Fibroblast of skin of right quadriceps (primary cell): Measurements from ENCODE around the gene MPZL1.

Experiments
- DNase-seq: peaks from one replicate; pipeline ENCODE4 v3.0.0-alpha.2; 2013

Gene MPZL1

DNA sequence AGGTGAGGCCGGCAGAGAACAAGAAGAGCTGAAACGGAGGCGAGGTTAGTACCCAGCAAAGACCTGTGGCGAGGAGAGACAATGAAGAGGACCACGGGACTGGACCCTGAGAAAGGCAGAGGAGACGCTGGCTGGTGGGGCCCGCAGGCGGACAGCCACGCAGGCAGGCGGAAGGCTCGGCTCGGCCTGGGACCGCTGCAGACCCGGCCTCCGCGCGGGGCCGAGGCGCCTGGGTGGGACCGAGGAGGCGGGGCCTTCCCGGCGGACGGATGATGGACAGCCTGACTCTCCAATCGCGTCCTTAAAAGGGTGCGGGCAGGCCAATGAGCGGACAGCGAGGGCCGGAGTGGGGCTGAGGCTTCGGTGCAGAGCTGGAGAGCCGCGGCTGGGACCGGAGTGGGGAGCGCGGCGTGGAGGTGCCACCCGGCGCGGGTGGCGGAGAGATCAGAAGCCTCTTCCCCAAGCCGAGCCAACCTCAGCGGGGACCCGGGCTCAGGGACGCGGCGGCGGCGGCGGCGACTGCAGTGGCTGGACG lies at the start of gene MPZL1:
MPZL1 (plus strand) TSS at position 366 of the 535 bp plus-strand sequence. CDS start 170 bp downstream, outside the sequence.
- DNase-seq, result peak; percentile 94

GRCh38 chr1:167672831-167673230 lies 49.0 kb upstream of the MPZL1 start:
- DNase-seq, result no peak

GRCh38 chr1:167673265-167673664 lies 48.5 kb upstream of the MPZL1 start:
- no peak for DNase-seq

- DNase-seq, result no peak
Measured at GRCh38 chr1:167674156-167674555, 47.6 kb upstream of the MPZL1 start.

DNA sequence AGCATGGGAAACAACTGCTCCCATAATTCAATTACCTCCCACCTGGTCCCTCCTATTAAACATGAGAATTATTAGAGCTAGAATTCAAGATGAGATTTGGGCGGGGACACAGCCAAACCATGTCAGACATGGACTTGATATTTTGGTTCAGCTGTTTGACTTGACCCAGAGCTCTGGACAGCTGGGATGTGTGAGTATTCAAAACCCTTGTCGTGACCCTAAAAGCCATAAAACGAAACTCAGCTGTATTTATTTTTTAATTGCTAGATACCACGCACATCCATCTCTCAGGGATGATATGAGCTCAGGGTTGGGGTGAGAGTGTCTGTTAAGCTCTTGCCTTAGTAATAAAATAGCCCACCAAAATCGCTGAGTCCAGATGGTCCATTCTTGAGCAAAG lies 46.3 kb upstream of the MPZL1 start:
- DNase-seq, result no peak

DNA sequence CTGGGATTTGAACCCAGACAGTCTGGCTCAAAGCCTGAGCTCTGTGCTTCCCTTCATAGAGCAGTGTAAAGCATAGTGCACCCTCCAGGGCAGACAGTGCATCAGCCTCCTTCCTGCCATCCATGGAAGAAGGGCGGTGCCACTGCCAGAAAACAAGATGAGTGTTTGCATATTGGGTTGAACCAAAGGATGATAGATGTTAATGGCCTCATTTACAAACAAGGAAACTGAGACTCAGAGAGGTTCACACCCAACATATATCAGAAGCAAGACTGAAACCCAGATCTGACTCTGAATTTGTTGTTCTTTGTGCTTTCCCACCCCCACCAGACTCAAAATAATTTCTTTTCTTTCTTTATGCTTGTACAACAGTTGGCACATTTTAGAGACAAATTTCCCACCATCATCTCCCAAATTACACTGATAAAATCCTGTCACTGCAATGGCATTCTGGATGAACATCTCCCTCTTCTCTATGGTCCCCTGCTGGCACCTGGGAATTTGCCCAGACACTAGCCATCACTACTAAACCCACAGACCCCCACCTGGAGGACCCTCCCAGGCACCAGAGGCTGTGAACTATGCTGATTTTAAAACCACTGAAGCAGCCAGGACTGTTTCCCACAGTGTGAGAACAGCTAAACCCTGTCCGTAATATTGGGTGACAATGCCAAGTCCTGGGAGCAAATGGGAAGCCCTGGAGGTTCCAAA lies 45.4 kb upstream of the MPZL1 start:
- no peak for DNase-seq

GRCh38 chr1:167676916-167677848 lies 44.6 kb upstream of the MPZL1 start:
- DNase-seq, result no peak

- DNase-seq, result no peak
Measured at GRCh38 chr1:167678422-167678821, 43.4 kb upstream of the MPZL1 start.

GRCh38 chr1:167678838-167679237 lies 42.9 kb upstream of the MPZL1 start:
- no peak for DNase-seq

GRCh38 chr1:167679714-167680113 lies 42.1 kb upstream of the MPZL1 start:
- DNase-seq, result no peak

- no peak for DNase-seq
Measured at GRCh38 chr1:167681024-167681423, 40.8 kb upstream of the MPZL1 start.

- DNase-seq, result no peak
Measured at GRCh38 chr1:167681451-167682098, 40.2 kb upstream of the MPZL1 start.

DNA sequence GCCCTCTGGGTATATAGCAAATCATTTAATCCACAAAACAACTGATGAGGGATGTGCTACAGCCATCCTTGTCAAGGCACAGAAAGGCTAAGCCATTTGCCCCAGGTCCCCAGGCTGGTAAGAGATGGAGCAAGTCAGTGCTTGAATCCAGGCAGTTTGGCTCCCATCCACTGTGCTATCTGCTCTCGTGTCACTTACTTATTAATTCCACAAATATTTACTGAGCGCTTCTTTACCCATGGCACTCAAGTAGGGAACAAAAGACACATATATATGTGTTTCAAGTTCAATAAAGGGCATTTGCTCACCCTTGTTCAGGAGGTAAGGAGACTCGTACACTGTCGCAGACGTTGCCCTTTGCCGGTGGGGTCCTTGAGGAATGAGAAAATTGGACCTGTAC lies 38.6 kb upstream of the MPZL1 start:
- DNase-seq, result no peak

- DNase-seq, result peak; percentile 42
Measured at GRCh38 chr1:167683641-167684502, 37.9 kb upstream of the MPZL1 start.

GRCh38 chr1:167685844-167686243 lies 35.9 kb upstream of the MPZL1 start:
- DNase-seq, result no peak

DNA sequence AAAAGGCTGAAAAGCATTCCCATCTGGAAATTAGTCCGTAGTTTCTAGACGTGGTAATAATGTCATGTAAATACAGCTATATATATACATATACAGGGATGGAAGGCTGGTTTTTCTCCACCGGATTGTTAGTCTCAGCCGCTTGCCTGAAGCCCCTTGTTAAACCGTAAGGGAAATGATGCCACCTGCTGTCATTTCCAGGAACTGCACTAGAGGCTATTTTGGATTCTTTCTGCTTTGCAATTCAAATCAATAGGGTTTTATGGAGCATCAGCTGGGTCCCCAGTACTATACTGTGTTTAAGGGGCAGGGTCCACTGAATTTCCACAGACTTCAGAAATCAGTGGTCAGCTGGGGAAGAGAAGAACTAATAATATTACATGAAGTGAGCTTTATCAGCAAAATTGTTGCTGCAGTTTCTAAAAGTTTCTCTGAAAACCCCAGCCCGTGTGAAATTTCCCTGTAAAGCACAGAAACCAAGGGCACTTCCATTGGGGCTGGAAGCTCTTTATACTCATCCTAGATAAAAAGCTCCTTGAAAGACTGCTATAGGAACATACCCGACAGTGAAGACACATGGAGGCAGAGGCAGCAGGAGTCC lies 33.8 kb upstream of the MPZL1 start:
- DNase-seq, result peak; percentile 73

DNA sequence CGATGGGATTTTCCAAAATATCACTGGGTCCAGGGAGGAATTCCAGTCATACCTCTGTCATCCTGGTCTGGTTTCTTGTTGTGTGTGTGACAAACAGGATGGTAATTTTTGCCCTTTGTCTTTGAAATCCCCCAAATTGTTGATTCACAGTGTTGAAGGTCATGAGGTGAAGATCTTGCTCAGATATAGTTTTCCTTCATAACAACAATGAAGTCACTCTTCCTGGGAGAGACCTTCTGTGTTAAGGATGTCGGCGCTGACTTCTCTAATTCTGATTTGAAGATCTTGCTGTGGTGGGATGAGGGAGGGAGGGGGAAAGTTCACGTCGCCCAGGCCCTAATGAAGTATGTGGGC lies 32.2 kb upstream of the MPZL1 start:
- no peak for DNase-seq

DNA sequence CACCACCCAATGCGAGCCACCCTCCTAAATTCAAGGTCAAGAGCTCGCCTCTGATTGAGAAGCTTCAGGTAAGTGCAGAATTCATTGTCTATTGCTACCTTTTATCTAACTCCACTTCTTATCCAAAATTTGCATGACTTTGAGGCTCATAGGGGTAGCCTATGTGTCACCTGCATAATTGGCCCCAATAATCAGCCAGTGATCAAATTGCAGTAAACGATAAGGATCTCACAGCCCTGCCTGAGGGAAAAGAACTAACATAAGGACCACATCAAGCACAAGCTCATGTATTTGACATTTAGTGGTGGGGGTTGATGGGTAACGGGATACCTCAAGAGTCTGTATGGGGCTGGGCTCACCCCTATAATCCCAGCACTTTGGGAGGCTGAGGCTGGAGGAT lies 31.7 kb upstream of the MPZL1 start:
- DNase-seq, result no peak

DNA sequence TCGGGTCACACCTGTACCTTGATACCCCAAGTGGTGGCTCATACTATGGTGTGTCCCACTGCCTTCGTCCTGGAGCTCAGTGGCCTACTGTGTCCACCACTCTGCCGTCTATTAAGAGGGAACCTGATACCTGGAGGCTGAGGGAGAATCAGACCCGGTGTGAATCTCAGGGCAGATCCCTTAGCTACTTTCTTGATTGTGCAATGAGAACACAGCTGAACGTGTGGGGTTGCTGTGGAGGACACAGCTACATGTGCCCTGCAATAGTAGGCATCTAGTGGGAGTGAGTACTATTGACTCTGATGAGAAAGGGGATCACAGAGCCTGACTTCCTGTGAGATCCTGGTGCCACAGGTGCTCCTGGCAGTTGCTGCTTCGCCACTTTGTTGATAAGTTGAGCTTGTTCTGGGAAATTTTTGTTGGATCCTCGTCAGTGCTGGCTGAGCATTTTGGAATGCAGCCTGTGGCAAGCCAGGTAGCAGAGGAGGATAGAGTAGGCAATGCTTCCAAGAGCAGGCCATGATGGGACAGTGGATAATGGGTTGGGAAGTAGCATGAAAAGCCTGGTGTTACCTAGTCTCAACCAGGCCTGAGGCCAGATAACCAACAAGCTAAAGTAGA lies 28.2 kb upstream of the MPZL1 start:
- DNase-seq, result no peak

DNA sequence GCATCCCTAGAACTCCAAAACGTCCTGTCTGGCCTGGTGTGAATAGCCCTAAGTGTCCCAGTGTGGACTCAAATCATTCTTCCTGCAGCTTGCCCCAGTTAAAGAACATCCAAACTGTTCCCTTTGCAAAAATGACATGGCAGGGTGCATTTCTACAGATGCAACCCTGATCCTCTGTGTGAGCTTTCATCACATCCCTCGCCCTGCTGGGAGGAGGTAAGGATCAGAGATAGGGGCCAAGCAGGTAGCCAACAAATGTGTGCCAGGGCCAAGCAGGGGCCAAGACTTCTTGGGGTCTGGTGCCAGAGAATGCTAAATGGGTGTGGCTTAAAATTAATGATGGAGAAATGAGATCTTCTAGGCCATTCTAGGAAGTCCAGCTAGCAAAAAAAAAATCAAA lies 27.1 kb upstream of the MPZL1 start:
- DNase-seq, result no peak

DNA sequence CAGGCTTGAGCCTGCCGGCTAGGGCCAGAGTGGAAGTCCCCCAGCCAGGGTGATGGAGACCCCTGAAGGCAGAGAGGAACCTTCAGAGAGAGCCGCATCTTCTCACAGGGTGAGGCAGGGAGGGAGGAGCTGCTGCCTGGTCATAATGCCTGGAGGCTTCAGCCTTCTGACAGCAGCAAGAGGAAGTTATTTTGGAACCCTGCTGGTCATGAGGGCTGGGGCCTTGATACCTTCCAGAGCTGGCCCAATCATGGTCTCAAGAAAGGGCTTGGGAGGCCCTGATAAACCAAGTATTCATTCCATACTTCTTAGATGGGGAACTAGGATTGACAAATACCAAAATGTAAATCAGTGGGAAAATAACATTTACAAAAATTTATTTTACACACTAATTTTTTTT lies 26.6 kb upstream of the MPZL1 start:
- DNase-seq, result no peak
